ENCODE measurements around the gene BSN.
"Not testable (repeated sequence)": the region's sequence is repeated elsewhere in the genome, so short reads cannot be mapped to it uniquely, and the experiment has no call there.

The BSN gene

DNA sequence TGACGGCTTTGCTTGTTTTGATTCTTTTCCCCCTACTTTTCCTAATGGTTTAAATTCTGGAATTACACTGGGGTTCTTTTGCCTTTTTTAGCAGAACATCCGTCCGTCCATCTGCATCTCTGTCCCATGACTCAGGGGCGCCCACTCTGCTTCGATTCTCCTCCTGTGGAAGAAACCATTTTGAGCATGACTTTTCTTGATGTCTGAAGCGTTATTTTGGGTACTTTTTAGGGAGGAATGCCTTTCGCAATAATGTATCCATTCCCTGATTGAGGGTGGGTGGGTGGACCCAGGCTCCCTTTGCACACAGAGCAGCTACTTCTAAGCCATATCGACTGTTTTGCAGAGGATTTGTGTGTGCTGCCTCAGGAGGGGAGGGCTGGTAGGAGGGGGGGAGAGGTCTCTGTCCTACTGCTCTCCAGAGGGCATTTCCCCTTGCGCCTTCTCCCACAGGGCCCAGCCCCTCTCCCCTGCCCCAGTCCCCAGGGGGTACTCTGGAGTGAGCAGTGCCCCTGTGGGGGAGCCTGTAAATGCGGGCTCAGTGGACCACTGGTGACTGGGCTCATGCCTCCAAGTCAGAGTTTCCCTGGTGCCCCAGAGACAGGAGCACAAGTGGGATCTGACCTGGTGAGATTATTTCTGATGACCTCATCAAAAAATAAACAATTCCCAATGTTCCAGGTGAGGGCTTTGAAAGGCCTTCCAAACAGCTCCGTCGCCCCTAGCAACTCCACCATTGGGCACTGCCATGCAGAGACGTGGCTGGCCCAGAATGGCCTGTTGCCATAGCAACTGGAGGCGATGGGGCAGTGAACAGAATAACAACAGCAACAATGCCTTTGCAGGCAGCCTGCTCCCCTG lies 19.5 kb upstream of the BSN start:
- DNase-seq = no peak

DNA sequence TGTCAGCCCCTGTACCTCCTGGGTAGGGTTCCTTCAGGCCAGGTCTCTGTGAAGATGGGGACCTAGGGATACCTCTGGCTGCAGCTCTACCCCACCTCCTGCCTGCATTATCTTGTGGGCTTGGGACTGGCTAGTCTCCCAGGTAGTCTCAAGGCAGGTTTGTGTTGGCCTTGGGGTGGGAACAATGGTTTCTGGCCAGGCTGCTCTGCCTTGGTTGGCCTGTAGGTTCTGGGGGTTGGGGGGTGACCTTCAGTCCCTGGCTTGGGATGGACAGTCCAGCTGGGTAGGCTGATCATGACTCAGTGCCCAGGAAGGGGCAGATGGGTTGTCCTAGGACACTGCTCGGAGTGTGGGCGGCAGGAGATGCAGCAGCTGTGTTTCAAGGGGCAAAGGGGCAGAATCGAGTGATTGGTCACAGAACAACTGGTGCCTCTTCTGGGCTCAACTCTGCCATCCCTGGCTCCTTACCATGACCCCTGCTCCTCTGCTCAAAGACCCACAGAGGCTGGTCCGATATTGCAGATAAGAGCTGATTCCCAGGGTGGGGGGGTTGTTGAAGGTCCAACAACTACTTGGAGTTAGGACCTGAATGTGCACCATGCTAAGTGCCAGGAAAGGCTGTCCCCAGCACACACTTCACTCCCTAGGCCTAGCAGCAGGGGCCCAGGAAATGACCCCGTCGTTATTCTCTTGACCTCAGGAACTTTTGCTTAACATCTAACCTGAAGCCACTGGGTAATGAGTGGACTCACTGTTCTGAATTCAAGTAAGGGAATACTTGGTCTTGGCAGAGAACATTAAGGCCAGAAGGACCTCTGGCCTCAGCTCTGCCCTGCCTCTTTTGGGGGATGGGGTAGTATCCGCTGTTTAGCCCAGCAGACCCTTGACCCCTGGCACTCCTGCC lies 18.1 kb upstream of the BSN start:
- no peak for DNase-seq

GRCh38 chr3:49536875-49537533 lies 17.3 kb upstream of the BSN start:
- no peak for DNase-seq

GRCh38 chr3:49539659-49540560 lies 14.4 kb upstream of the BSN start:
- peak; percentile 90 for DNase-seq

DNA sequence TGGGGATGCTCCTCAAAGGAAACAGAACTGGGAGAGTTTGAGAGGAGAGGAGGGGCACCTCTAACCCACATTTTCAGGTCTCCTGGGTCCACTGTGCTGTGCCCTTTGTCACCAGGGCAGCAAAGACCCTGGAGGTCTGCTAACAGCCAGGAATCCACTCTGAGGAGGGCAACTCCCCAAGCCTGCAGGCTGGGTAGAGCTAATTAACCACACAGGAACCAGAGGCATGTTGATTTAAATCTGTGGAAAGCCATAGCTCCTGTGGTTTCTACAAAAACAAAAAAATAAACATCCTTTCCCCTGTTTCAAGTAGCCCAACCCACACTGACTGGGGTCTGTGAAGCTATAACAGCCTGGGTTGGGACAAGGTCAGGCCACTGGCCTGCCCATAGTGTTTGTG lies 2.2 kb upstream of the BSN start:
- no peak for DNase-seq

GRCh38 chr3:49553324-49553691 lies 969 bp upstream of the BSN start:
- DNase-seq = peak; percentile 55

GRCh38 chr3:49554633-49555265 lies 472 bp downstream of the BSN start:
- DNase-seq = peak; percentile 41

DNA sequence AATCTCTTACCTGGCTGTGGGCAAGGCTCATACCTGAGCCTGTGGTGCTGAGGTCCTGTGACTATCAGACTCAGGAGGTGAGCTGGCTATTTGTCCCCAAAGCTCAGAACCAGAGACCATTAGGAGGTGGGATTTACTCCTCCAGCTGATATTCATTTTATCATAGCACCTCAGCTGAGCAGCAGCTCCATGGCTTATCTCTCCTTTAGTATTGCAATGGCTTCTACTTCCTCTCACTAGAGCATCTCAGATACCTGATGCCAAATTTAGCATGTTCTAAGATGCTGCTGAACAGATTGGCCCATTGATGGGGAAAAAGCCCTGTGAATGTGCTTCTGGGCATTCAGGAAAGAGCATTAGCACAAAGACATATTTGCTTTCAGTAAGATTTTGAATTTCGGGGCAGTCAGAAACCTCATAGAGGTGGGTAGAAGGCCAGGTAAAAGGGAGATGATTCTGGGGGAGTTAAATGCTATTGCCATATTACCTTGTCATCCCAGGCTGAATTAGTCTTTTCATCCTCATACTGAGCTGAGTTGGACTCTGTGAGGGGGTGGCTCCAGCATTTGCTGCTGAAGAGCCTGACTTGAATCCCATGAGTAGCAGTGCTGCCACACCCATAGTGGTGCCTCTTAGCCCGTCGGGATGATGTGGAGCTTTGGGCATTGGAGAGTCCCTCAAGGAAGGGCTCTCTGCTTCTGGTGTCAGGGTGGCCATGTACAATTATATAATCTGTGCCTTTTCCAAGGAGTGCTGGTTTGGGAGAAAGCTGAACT lies 2.4 kb downstream of the BSN start:
- no peak for DNase-seq

DNA sequence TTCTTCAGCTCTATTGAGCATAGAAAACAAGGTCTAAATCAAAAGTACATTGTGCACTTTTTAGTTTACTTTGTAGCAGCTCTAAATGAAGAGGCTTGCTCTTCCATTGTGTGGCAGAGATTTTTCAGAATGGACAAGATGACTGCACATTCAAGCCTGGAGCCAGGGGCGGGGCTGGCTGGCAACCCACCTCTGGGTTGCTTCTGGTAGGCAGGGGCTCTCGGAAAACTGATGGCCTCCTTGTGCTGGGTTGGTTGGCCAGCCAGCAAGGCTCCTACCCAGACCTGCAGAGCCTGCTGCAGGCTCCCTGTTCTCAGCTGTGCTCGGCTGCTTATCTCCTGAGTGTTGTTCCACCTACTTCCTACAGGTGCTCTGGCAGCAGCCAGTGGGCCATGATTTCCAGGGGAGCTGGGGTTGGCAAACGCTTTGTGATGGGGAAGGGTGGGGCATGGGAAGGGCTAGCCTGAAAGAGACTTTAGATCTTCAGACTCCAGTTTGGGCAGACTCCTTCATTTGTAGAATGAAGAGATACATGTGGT lies 8.8 kb downstream of the BSN start:
- DNase-seq = no peak

GRCh38 chr3:49563766-49564165 lies 9.5 kb downstream of the BSN start:
- no peak for DNase-seq

DNA sequence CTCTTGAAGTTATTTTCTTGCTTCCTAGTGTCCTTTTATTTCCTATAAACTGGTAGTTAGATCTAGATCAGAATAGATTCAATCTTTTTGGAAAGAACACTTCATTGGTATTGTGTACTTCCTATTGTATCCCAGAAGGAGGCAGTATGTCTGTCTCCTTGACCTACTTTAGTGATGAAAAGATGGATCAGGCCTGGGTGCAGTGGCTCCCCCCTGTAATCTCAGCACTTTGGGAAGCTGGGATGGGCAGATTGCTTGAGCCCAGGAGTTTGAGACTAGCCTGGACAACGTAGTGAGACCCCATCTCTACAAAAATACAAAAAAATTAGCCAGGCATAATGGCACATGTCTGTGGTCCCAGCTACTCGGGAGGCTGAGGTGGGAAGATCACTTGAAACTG lies 12.0 kb downstream of the BSN start:
- peak; percentile 12 for DNase-seq

- DNase-seq = no peak
These were observed 13.1 kb downstream of the BSN start for GRCh38 chr3:49567406-49567805.

DNA sequence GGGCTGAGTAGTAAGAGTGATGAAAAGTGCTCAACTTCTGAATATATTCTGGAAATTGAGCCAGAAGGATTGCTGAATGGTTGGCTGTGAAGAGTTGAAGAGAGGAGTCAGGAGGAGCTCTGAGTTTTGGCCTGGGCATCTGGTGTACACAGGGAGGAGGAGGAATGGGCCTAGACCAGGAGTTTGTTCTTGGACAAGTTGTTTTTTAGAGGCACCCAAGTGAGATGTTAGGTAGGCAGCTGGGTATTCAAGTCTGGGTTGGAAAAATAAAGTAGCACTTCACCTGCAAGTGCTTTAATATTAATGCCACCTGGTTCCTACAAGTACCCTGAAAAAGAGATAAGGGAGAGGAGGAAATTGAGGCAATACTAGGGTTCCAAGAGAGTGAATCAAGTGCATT lies 14.7 kb downstream of the BSN start:
- DNase-seq = no peak

DNA sequence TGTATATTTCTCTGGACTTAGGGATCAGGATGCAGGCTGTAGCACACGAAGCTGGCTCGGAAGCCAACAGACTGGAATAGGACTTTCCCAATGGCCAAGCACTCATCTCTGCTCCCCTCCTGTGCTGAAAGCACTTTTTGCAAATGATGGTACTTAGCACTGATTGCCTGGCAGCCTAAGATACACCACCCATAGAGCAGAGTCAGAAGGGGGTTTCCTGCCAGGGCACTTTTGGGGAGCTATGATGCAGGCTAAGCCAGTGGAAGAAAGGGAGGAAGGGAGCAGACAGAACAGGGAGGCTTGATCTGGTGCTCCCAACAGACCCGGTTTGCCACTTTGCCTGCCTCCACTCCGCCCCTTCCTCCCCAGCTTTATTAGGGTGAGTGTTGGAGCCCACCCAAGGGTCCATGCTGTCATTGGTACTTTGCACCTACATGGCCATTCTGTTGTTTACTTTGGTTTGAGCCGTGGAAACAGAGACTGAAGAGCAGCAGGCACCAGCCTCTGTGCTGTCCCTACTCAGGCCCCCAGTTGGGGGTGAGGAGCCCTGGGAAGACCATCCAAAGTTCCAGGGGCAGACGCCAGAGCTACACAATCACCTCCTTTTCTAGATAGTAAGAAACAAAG lies 15.9 kb downstream of the BSN start:
- no peak for DNase-seq

DNA sequence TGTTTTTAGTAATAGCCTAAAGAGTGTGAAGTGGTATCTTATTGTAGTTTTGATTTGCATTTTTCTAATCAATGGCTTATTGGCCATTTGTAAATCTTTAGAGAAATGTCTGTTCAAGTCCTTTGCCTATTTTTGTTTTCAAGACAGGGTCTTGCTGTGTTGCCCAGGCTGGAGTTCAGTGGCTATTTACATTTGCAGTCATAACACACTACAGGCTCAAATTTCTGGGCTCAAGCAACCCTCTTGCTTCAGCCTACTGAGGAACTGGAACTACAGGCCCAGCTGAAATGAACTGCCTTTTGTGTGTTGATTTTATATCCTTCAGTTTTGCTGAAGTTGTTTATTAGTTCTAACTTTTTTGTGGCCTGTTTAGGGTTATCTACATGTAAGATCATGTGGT lies 27.9 kb downstream of the BSN start:
- DNase-seq = no peak

DNA sequence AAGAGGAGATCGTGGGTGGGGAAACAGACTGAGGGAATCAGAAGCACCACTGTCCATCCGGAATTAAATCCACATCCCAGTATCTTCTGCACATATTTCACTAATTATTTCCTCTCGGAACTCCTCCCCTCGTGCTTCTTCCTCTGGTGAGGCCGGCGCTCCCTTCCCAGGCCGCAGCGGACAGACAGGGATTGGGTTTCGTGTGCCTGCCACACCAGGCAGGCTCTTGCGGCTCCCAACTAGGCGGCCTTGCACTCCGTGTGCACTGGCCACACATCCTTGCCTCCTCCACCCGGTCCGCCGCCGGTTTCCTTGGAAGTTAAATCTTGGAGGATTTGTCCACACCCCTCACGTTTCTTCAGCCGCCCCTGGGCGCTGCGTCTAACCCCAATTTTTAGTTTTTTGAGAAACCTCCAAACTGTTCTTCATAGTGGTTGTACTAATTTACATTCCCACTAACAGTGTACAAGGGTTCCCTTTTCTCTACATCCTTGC lies 31.0 kb downstream of the BSN start:
- not testable (repeated sequence) for DNase-seq

DNA sequence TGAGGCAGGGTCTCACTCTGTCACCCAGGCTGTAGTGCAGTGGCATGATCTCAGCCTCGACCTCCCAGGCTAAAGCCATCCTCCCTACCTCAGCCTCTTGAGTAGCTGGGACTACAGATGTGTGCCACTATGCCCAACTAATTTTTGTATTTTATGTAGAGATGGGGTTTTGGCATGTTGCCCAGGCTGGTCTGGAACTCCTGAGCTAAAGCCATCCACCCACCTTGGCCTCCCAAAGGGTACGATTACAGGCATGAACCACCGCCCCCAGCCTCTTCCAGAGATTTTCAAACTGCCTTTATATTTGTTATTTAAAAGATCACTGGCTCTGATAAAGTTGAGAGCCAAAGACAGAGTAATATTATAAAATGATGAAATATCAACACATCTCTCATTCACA lies 37.3 kb downstream of the BSN start:
- no peak for DNase-seq

DNA sequence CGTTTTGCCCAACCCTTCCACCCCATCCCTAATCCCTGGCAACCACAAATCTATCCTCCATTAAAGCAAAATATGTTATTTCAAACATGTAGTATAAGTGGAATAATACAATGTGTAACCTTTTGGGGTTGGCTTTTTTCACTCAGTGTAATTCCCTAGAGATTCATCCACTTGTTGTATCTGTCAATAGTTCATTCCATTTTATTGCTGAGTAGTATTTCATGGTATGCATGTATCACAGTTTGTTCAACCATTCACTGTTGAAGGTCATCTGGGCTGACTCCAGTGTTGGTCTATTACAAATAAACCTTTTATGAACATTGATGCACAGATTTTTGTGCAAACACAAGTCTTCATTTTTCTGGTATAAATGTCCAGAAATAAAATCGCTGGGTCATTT lies 38.8 kb downstream of the BSN start:
- peak; percentile 65 for DNase-seq

- DNase-seq = peak; percentile 51
These were observed 46.5 kb downstream of the BSN start for GRCh38 chr3:49600781-49601180.

Data from fibroblast of skin of right biceps (primary cell).